Testis (tissue), 2 donors: ENCODE data around the gene HGF.

Experiments used
- POLR2A ChIP-seq: fragments of 450-650 bp; IDR thresholded peaks from one replicate; pipeline ENCODE4 v1.6.1; 2017; ENCODE audit warnings: antibody characterized with exemption, mild to moderate bottlenecking, moderate library complexity
- TF ChIP-seq, protein P1 (sequence below), 3 experiments: fragments of 450-650 bp in 2 of 3; fragments of 200-600 bp in 1 of 3; sonication (generic) in 1 of 3; IDR thresholded peaks; one replicate each; pipeline ENCODE4 v1.5.1; 2016 to 2019; ENCODE audit warnings: antibody characterized with exemption in 3 of 3, mild to moderate bottlenecking in 2 of 3, moderate library complexity in 1 of 3

DNA sequence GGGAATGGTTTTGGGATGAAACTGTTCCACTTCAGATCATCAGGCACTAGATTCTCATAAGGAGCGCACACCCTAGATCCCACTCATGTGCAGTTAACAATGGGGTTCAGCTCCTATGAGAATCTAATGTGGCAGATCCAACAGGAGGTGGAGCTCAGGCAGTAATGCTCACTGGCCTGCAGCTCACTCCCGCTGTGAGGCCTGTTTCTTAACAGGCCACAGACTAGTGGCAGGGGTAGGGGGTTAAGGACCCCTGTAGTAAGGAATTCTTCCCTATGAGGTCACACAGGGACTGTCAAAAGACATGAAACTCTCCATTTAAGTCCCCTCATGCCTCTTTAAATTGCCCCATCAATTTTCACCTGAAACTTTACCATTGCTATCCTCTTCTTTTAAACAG, 8.0 kb downstream of the HGF start:
- TF ChIP-seq, protein P1, sequence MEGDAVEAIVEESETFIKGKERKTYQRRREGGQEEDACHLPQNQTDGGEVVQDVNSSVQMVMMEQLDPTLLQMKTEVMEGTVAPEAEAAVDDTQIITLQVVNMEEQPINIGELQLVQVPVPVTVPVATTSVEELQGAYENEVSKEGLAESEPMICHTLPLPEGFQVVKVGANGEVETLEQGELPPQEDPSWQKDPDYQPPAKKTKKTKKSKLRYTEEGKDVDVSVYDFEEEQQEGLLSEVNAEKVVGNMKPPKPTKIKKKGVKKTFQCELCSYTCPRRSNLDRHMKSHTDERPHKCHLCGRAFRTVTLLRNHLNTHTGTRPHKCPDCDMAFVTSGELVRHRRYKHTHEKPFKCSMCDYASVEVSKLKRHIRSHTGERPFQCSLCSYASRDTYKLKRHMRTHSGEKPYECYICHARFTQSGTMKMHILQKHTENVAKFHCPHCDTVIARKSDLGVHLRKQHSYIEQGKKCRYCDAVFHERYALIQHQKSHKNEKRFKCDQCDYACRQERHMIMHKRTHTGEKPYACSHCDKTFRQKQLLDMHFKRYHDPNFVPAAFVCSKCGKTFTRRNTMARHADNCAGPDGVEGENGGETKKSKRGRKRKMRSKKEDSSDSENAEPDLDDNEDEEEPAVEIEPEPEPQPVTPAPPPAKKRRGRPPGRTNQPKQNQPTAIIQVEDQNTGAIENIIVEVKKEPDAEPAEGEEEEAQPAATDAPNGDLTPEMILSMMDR (IDR thresholded peaks at IDR 0.05), result no peak
- no peak for TF ChIP-seq POLR2A
